ENCODE measurements around the gene SPTB.

SPTB gene

DNA sequence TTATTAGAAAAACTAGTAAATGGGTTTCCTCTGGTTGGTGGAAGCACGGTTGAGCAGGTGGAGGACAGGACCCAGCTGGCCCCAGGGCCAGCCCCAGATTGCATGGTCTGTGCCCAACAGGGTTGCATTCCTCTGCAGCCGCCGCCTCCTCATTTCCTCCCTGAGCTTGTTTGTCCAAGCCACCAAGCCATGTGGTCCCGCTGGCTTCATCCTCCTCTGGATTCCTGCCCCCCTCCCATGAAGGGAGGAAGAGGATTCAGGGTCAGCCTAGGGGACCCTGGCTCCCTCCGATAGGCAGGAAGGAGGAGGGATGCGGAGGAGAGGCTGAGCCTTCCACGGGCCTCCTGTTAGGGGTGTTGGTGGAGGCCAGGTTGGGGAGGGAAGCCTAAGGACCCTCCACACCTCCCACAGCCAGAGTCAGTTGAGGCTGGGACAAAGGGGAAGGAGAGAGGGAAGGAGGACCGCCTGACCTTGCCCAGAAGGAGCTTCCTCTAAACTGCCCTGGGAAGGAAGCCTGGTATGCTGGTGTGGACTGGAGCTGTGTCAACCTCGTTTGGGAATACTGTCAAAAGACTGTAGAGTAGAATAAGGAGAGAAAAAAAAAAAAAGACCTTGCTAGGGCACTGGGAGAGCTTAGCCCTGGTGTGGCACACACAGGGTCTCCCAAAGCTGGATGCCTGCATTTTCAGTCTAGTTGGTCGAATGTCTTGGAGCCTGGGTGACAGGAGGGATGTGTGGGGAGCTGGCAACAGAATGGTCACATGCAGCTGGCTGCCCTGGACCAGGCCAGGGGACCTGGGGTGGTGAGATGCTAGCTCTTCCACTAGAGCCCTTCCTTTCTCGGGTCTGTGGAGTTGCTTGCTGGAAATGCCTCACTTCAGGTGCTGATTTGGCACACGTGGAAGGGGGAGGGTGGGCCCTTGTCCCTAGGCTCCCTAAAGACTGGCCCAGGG is 133.1 kb downstream of the SPTB start:
- no peak for DNase-seq (ENCODE audit: low read depth)
- TF ChIP-seq, protein P1, sequence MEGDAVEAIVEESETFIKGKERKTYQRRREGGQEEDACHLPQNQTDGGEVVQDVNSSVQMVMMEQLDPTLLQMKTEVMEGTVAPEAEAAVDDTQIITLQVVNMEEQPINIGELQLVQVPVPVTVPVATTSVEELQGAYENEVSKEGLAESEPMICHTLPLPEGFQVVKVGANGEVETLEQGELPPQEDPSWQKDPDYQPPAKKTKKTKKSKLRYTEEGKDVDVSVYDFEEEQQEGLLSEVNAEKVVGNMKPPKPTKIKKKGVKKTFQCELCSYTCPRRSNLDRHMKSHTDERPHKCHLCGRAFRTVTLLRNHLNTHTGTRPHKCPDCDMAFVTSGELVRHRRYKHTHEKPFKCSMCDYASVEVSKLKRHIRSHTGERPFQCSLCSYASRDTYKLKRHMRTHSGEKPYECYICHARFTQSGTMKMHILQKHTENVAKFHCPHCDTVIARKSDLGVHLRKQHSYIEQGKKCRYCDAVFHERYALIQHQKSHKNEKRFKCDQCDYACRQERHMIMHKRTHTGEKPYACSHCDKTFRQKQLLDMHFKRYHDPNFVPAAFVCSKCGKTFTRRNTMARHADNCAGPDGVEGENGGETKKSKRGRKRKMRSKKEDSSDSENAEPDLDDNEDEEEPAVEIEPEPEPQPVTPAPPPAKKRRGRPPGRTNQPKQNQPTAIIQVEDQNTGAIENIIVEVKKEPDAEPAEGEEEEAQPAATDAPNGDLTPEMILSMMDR (IDR thresholded peaks at IDR 0.05; ENCODE audit: low read depth, low read length, missing control alignments) = no peak
- H3K4me3 ChIP-seq (ENCODE audit: low read depth, low read length) = no peak overlapping the region
- in situ Hi-C loops (cut with HindIII; ENCODE audit: low sequenced_read_pairs) = no loop called here

DNA sequence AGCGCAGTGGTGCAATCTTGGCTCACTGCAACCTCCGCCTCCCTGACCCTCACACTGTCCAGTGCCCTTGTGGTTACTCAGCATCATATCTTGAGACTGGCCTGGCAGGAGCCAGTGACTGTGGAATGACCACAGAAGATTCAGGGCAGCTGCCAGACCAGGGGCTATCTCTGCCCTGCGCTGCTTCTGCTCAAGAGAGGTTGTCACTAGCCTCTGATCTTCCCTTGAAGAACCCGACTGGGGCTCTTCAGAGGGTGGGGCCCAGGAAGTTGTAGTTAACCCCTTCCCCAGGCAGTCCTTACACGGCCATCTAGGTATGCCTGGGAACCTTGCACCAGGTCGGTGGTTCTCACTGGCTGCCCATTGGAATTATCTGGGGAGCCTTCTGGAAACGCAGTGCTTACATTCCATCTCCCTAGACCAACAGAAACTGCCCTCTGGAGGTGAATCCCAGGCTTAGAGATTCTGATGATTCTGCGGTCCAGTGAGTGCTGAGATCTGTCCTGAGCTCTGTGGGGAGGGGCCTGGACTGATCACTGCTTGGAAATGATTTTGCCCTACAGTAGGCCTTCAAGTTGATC is 134.1 kb downstream of the SPTB start:
- in situ Hi-C loops (cut with HindIII; ENCODE audit: low sequenced_read_pairs) = no loop called here
- TF ChIP-seq, protein P1 (IDR thresholded peaks at IDR 0.05; ENCODE audit: low read depth, low read length, missing control alignments) = peak; percentile 19
- no peak overlapping the region for H3K4me3 ChIP-seq (ENCODE audit: low read depth, low read length)
- DNase-seq (ENCODE audit: low read depth) = no peak

DNA sequence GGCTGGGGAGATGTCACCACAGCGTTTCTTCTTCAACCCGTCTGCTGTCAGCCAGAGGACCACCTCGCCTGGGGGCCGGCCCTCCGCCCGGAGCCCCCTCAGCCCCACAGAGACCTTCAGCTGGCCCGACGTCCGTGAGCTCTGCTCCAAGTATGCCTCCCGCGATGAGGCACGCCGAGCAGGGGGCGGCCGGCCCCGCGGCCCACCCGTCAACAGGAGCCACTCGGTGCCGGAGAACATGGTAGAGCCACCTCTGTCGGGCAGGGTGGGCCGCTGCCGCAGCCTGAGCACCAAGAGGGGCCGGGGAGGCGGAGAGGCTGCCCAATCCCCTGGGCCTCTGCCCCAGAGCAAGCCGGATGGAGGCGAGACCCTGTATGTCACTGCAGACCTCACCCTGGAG is 136.6 kb downstream of the SPTB start:
- no peak for DNase-seq (ENCODE audit: low read depth)
- in situ Hi-C loops (cut with HindIII; ENCODE audit: low sequenced_read_pairs) = no loop called here
- no peak overlapping the region for H3K4me3 ChIP-seq (ENCODE audit: low read depth, low read length)
- TF ChIP-seq, protein P1 (IDR thresholded peaks at IDR 0.05; ENCODE audit: low read depth, low read length, missing control alignments) = no peak

DNA sequence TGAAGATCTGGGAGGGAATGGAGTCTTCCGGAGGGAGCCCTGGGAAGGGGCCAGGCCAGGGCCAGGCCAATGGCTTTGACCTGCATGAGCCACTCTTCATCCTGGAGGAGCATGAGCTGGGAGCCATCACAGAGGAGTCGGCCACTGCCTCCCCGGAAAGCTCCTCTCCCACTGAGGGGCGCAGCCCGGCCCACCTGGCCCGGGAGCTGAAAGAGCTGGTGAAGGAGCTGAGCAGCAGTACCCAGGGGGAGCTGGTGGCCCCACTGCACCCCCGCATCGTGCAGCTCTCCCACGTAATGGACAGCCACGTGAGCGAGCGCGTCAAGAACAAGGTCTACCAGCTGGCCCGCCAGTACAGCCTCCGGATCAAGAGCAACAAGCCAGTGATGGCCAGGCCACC is 137.7 kb downstream of the SPTB start:
- TF ChIP-seq, protein P1 (IDR thresholded peaks at IDR 0.05; ENCODE audit: low read depth, low read length, missing control alignments) = no peak
- no peak overlapping the region for H3K4me3 ChIP-seq (ENCODE audit: low read depth, low read length)
- no peak for DNase-seq (ENCODE audit: low read depth)
- in situ Hi-C loops (cut with HindIII; ENCODE audit: low sequenced_read_pairs) = no loop called here

DNA sequence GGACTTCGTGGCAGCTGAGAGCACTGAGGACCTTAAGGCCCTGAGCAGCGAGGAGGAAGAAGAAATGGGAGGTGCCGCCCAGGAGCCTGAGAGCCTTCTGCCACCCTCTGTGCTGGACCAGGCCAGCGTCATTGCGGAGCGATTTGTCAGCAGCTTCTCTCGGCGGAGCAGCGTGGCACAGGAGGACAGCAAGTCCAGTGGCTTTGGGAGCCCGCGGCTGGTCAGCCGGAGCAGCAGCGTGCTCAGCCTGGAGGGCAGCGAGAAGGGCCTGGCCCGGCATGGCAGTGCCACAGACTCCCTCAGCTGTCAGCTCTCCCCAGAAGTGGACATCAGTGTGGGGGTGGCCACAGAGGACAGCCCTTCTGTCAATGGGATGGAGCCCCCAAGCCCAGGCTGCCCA is 138.5 kb downstream of the SPTB start:
- no peak for DNase-seq (ENCODE audit: low read depth)
- H3K4me3 ChIP-seq (ENCODE audit: low read depth, low read length) = no peak overlapping the region
- in situ Hi-C loops (cut with HindIII; ENCODE audit: low sequenced_read_pairs) = no loop called here
- TF ChIP-seq, protein P1 (IDR thresholded peaks at IDR 0.05; ENCODE audit: low read depth, low read length, missing control alignments) = no peak

DNA sequence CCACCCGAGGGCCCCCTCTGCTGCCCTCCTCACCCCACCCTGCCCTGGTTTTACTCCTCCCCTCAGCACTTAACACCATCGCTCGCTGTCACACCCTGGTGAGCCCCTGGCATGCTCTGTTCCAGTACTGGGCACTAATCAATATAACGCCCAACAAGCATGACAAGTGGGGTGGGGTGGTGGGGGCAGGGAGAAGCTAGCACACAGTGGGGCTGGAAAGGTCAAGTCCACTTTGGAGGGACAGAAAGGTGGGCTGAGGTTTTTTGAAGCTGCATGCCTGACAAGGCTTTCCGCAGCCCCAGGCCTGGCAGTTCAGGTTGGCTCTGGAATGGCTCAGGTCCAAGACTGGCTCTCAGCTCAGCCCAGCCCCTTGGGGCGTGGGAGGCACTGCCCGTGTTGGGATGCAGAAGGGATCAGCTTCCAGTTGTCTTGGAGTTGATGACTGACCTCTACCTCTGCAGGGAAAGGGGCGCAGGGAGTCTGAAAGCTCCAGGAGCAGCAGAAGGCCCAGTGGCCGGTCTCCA is 141.4 kb downstream of the SPTB start:
- no peak for DNase-seq (ENCODE audit: low read depth)
- no peak overlapping the region for H3K4me3 ChIP-seq (ENCODE audit: low read depth, low read length)
- in situ Hi-C loops (cut with HindIII; ENCODE audit: low sequenced_read_pairs) = no loop called here
- TF ChIP-seq, protein P1 (IDR thresholded peaks at IDR 0.05; ENCODE audit: low read depth, low read length, missing control alignments) = no peak
